Activated T-cell treated with anti-CD3 and anti-CD28 coated beads for 4 hours (primary cell): ENCODE results near the gene CEPT1.

Experiments
- DNase-seq: peaks from one replicate; pipeline ENCODE4 v3.0.0-alpha.2; 2020

CEPT1 gene

DNA sequence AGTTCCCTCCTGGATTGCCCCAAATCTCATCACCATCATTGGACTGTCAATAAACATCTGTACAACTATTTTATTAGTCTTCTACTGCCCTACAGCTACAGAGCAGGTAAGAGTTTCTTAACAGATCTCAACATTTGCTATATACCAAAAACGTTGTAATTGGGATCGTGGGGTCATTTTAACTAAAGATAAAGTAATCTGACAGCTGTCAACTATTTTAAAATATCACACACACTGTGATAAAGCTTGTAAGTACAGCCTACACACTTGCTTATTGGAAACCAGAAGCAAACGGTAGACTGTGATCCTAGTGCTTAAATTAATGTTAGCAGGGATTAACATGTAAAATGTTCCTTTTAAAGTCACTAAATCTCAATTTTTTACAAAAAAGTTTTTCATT is 7.9 kb downstream of the CEPT1 start:
- DNase-seq: no peak

DNA sequence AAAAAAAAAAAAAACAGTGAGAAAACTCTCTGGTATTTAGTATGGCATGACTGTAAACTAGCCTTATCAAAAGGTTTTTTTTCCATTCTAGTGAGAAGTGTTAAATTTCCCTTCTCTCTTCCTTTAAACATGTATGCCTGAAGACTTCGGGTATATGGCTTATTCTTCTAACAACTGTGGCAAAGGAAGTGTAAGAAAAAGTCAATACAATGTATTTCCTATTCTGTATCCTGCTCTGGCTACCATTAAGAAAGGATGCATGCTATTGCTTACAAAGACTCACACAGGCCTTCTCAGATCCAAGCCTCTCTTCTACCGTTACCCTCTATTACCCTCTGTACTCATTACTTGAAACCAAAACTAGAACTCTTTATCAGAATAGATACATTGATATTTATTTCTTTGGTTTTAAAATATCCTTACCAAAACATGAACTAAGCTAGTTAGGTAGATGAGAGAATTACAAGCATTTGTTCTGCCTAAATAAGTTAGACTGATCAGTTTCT is 8.4 kb downstream of the CEPT1 start:
- no peak for DNase-seq

DNA sequence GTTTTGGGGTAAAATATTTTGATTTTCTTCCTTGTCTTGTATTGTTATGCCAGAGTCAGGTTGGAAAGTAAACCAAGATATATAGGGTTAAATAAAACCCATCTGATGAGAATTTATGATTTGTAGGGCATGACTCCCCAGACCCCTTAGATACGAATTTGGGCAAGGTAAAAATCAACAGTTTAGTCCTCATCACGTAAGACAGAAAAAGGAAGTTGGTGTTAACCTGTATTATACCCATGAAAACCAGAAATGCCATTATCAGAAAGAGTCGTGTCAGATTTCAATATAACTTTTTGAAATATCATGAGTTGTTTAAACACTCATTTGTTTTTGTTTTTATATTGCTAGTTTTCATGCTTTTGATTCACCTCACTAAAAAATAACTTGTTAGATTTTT is 11.8 kb downstream of the CEPT1 start:
- DNase-seq: no peak

DNA sequence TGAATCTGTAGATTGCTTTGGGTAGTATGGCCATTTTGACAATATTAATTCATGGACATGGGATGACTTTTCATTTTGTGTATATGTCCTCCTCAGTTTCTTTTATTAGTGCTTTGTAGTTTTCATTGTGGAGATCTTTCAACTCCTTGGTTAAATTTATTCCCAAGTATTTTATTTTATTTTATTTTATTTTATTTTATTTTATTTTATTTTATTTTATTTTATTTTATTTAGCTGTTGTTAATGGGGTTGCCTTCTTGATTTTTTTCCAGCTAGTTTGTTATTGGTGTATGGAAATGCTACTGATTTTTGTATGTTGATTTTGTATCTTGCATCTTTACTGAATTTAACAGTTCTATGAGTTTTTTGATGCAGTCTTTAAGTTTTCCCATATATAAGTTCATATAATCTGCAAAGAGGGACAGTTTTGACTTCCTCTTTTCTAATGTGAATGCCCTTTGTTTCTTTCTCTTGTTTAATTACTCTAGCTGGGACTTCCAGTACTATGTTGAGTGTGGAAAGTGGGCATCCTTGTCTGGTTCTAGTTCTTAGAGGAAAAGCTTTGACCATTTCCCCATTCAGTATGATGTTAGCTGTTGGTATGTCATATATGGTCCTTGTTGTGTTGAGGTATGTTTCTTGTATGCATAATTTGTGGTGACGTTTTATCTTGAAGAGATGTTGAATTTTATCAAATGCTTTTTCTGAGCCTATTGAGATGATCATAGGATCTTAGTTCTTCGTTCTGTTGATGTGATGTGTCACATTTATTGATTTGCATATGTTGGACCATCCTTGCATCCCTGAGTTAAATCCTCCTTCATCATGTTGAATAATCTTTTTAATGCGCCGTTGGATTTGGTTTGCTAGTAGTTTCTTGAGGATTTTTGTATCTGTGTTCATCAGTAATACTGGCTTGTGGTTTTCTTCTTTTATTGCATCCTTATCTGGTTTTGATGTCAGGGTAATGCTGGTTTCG is 14.3 kb downstream of the CEPT1 start:
- no peak for DNase-seq

DNA sequence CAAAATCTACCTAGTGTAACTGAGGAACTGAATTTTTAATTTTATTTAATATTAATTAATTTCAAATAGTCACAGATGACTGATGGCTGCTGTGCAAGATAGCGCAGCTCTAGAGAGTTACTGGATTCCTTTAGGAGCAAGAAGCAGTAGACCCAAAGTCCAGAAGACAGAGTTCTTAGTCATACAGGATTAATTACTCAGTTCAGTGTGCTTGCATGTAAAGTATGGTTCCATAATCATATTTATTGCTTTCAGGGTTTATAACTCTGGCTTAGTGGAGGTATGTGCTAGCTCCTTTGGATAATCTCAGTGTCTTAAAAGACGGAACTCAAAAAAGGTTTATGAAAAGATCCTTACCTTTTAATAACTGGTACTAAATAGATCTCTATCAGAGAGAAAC is 17.4 kb downstream of the CEPT1 start:
- DNase-seq: no peak

DNA sequence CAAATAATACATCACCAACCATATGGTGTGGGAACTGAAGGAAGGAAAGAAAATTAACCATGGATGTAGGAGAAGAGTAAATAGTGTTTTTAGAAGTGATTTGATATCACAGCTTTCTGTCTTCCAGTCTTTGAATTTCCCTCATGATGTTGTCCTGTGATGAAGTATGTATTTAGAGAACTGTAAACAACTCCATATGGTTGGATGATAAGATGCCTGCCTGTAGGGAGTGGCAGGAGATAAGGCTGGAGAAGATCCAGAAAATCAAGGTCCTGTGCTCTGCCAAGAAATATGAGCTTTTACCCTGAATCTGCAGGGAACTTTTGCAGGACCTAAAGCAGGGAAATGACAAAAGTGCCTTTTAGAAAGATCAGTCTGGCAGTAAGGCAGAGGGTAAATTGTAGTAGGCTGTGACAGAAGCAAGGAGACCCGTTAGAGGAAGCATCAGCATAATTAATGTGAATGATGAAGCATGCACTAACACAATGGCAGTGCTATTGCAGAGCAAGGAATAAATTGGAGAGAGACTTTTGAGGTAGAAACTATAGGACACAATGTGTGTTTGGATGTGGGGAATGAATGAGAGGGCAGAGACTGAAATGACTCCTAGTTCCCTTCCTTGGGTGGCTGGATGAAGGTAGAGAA is 21.9 kb downstream of the CEPT1 start:
- no peak for DNase-seq

DNA sequence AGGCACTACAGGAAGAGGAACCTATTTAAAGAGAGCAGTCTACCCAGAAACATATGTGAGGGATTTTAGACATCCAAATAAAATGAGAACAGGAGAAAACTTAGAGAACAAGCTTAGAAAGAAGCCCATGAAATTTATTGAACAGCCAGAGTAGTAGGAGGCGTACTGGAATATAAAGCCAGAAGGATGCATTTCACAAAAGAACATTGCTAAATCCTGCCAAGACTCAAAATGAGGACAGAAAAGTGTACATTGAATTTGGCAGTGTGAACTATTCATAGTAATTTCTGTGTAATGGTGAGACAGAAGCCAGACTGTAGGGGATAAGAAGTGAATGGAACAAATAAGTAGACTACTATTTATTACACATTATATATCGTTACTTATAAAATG is 22.5 kb downstream of the CEPT1 start:
- no peak for DNase-seq

DNA sequence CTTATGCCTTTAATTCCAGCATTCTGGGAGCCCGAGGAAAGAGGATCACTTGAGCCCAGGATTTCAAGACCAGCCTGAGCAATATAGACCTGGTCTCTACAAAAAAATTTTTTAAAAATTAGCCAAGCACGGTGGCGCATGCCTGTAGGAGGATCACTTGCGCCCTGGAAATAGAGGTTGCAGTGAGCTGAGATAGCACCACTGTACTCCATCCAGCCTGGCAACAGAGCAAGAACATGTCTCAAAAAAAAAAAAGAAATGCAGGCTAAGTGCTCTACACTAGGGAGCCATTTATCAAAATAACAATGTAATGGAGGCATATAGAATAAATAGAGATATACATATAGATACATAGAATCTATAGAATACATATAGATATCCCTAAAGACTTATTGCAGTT is 23.3 kb downstream of the CEPT1 start:
- DNase-seq: no peak

DNA sequence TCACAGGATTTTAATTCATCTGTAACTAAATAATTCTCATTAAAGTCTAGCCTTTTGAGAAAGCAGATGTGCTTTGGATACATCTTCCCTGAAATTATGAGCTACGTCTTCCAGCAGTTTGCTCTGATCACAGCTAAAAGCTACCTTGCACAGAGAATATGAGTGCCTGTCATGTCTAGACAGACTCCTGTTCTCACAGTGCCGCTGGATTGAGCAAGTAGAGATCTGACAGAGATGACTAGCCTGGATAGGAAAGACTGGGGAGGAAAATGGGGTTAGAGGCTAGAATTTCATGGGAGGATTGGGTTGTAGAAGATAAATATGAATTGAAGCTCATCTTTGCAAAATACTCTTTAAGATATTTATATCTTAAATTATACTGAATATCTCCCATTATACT is 24.1 kb downstream of the CEPT1 start:
- no peak for DNase-seq

DNA sequence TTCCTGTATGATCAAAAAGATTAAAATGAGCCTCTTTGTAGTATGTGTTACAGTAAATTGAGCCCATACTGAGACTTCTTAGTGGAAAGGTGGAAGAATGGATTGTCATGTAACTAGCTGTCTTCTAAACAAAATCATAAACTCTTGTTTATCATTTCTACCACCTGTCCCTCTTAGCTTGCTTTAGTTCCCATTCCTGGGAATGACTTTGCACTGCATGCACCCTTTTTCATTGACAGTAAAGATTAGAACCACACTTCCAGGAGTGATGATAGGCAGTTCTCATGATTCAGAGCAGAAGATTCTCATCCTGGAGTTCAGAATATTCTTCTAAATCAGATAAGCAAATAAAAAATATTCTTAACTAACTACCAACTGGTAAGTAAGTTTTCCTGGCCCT is 32.4 kb downstream of the CEPT1 start:
- no peak for DNase-seq

DNA sequence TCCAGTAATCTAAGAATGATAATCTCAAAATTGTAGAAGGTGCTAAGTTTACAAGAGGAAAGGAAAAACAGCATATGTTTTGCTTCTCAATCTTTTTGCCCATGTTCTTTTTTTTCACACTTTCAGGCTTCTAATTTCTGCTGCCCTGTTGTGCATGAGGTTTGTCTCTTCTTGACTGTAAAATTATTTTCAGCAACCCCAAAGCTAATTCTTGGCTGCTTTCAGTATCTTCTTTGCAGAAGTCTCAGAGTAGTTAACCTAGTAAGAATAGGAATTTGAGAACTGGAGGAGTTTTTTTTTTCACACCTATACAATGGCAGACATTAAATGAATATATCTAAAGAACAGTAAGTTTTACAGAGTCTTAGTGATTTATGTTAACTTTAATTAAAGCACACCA is 34.0 kb downstream of the CEPT1 start:
- DNase-seq: no peak

DNA sequence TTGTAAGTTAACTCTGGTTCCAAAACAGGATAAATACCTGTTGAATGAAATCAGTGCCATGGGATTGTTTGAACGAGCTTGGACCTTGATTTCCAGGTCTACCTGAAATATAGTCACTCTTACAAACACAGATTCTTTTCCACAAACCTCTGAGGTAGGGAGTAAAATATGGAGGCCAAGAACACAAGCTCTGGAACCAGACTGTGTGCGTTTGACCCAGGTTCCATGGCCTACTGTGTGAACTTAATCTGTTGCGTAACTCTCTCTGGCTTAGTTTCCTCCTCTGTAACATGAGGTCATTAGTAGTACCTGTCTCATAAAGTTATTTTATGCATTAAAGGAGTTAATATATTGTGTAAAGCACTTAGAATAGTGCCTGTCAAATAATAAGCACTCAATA is 35.3 kb downstream of the CEPT1 start:
- DNase-seq: no peak

DNA sequence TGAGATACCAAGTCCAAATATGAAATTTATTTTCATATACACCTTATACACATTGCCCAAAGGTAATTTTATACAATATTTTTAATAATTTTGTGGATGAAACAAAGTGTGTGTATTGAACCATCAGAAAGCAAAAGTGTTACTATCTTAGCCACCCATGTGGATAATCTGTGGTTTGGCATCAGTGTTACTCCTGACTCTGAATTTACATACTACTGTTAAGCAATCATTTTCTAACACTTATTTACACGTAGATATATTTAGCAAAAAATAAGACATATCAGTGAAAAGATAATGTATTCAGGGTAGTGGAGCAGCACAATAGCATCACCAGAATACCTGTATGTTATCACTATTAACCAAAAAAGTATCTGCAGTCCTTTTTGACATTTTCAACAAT is 36.7 kb downstream of the CEPT1 start:
- DNase-seq: no peak

DNA sequence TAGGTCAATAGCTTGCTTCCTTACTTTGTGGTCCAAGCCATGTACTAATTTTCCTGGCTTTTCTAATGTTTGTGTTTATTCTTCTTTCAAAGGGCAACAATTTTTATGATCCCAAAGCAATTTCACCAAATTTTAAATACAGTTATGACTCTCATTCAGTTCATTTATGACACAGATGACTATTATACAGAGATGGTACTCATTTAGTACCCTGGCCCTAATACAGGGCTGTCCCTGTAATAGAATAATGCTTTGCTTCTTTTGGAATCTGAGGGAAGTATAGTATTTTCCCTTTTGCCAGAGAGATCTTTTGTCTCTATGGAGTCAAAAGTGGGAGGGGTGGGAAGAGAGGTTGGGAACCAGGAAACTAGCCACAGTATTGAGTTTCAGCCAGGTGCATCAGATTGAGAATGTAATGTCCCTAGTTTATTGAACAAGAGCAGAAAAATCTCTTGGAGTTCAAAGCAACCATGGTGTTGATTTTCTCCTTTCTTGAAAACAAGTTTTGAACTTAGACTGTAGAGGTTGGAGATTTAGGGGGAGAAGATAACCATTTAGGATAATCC is 40.0 kb downstream of the CEPT1 start:
- no peak for DNase-seq

DNA sequence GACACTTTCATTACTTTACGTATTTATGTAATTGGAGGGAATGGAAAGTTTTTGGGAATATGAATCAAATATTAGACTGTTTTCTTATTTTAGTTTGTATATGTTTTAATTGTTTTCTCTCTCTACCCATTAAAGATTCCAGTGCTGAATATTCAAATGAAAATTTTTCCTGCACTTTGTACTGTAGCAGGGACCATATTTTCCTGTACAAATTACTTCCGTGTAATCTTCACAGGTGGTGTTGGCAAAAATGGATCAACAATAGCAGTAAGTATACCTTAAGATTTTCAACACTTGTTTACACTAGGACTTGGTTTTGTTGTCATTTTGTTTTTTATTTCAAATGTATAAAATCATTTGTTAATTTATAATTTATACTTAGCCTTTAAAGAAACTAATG is 42.0 kb downstream of the CEPT1 start:
- DNase-seq: no peak

DNA sequence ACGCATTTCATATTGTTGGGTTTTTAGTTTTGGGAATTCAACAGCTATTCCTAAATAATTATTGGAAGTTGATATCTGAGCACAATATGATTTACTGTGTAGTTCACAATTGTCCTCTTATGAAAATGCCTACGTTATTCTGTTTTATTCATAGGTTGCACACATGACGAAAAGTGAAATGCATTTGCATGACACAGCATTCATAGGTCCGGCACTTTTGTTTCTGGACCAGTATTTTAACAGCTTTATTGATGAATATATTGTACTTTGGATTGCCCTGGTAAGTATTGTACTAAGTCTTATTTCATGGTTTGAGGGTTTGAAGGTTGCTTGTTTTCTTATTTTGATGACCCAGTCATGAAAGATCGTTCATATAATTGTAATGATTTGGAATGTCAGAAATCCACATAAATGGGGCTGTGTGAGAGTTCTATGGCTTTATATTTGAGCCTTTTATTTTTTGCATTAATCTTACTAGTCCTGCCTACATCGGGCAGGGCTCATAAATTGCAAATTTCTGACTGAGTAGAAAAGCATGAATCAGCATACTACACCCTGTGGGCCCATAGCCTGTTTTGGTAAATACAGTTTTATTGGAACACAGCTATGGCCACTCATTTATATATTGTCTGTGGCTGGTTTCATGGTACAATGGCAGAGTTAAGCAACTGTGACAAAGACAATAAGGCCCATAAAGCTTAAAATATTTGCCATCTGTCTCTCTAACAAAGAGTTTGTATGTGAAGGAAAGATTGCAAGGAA is 43.5 kb downstream of the CEPT1 start:
- no peak for DNase-seq

DNA sequence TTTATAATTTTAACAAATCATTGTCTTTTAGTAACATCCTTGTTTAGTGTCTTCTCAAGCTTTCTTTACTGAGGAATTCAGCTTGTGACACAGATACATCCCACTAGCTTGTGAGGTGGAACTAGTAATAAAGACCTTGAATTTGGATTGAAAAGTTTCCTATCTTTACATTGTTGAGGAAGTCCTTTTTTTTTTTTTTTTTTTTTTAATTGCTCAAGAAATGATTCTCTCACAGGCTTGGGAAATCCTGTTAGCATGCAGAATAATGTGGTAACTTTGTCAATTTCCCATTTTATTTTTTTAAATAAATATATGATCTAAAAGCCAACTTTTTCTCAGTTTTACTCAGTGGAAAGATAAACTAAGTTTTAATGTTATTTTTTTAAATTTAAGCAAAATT is 44.6 kb downstream of the CEPT1 start:
- DNase-seq: no peak

DNA sequence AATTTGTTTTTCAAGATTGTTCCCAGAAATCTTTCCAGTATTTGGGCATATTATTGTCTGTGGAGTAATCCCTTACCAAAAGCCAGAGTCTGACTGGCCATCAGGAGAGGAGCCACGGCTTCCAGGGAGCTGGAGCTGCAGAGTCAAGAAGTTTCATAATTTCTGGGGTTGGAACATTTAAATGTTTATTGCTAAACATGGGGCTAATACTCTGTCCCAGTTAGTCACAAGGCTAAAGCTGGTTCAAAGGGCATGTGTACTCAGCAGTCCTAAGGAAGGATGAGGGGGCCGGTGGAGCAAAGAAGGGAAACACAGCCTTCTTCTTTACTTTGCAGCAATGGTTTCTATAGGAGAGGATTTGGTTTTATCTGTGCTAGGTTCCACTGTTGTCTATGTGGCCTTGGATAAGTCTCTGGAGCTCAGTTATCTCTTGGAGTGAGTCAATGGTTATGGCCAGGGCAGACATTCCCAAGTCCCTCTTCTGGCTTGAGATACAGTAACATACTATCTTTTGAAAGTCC is 51.0 kb downstream of the CEPT1 start:
- DNase-seq: no peak

DNA sequence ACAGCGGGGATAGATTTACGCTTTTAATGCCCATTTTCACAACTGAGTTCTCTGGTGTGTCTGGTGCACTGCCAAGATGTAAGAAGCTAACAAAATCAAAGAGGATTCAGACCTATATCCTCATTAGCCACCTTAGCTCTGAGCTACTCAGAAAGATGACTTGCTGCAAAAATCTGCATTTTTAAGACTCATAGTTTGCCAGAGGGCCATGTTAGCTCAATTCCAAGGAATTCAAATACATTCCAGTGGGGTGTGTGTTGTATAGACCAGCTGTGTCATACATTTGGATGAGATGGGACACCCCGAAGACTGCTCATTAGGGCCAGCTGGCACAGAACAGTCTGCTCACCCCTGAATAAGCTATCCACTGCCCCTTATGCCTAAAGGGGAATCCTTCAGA is 51.5 kb downstream of the CEPT1 start:
- DNase-seq: no peak

DNA sequence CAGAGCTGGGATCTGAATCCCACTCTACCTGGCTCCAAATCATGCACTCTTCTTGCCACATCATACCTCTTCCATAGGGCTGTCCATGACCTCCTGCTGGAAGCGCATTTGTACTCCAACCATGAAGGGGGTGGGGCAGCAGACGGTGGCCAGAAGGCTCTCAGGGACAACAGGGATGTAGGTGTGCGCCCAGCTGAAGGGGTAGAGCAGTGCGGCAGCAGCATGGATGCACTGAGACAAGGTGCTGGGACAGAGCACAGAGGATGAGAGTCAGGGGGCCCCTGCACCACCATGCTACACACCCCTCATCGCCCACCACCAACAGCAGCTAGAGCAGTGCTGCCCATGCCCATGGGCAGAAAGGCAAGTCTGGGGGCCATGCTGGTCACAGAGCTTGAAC is 52.1 kb downstream of the CEPT1 start:
- no peak for DNase-seq

DNA sequence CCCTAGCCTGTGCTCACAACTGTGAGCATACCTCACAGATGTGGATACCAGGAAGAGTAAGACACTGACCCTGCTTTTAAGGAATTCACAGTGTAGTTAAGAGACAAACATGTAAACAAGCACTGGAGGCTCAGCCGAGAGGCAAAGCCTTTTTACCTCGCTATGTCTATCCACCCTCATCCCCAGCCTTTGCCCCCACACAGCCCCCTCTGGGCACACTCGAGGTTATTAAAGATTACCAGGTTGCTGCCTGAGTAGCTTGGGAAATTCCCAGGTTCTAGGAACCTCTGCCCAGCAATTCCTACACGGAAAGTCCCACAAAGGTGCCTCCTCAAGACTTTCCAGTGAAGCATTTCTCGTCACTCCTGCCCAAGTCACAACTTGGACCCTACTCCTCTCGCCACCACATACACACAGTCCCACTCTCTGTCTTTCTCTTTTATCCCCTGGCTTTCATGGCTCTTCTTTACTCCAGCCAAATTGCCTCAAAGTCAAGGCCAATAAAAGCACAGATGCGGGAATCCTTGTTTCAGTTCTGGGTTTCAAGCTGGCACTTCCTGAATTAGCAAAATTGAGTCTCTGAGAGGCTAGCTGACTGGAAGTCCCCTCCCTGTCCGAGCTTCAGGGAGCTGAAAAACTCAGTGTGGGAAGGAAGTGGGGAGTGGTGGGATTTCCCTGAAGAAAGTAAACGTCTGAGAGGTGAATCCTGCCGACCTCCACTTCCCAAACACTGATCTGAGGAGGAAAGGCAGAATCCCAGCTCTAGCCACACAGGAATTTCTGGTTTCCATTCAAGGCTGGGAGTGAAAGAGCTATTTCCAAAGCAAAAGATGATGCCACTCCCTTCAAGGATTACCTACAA is 52.9 kb downstream of the CEPT1 start:
- DNase-seq: no peak
